D721Med (cell line): ENCODE measurements around the gene ZFY.

Source experiments
- DNase-seq: peaks from one replicate; pipeline ENCODE4 v3.0.0; 2011; ENCODE audit warnings: low spot score; ENCODE audit not compliant: insufficient read length
- FAIRE-seq: peaks from 2 replicates; lab custom pipeline; 2011; peaks lifted over from hg19 to GRCh38; lab: Jason Lieb, UNC
- CTCF ChIP-seq: IDR thresholded peaks from 2 replicates; pipeline ENCODE4 v1.5.1; 2012; ENCODE audit warnings: mild to moderate bottlenecking, control low read depth; ENCODE audit not compliant: insufficient read depth; ENCODE audit errors: missing control alignments

Gene ZFY

GRCh38 chrY:2934861-2935715 lies at the start of gene ZFY:
ZFY (plus strand) TSS chrY:2935381; CDS start chrY:2953937, 18,556 bp downstream.
- DNase-seq = no peak
- no peak for FAIRE-seq
- TF ChIP-seq CTCF = no peak

GRCh38 chrY:2885880-2886279 lies 49.3 kb upstream of the ZFY start:
- no peak for FAIRE-seq

GRCh38 chrY:2887386-2887785 lies 47.8 kb upstream of the ZFY start:
- TF ChIP-seq CTCF = no peak
- FAIRE-seq (no peak), DNase-seq (no peak)

More at GRCh38 chrY:2885880-2886279, 49.3 kb upstream of the ZFY start:
- DNase-seq = no peak
- TF ChIP-seq CTCF = no peak

GRCh38 chrY:2887955-2888354 lies 47.2 kb upstream of the ZFY start:
- no peak for FAIRE-seq
- no peak for TF ChIP-seq CTCF
- no peak for DNase-seq

- DNase-seq (no peak), FAIRE-seq (no peak)
- TF ChIP-seq CTCF = no peak
Measured at GRCh38 chrY:2893471-2893870, 41.7 kb upstream of the ZFY start.

- TF ChIP-seq CTCF = no peak
- DNase-seq (no peak), FAIRE-seq (no peak)
Measured at GRCh38 chrY:2896050-2896449, 39.1 kb upstream of the ZFY start.

GRCh38 chrY:2907356-2907755 lies 27.8 kb upstream of the ZFY start:
- no peak for DNase-seq
- no peak for TF ChIP-seq CTCF
- no peak for FAIRE-seq
